Heart right ventricle (tissue), 16 donors: ENCODE measurements around the gene GBGT1. TPM values are rescaled to one million over a fixed set of nuclear protein-coding genes. Genes with fewer than 3 reads are reported as not detected.
A peak's percentile ranks its signal among the peaks of the same experiment; 100 is the strongest.

Source experiments
- ATAC-seq, 8 donors: fragments of 200-7000 bp; cut with Tn5 transposase; one replicate each; pipeline ENCODE4 v1.9.1; 2020; ENCODE audit warnings: mild to moderate bottlenecking in 8 of 8, moderate library complexity in 8 of 8, moderate number of reproducible peaks in 1 of 8
- DNase-seq, 2 donors: peaks; one replicate each; pipeline ENCODE4 v3.0.0-alpha.2; 2020
- H3K27ac ChIP-seq, 10 donors: fragments of 200-600 bp; sonication (generic) in 2 of 10; one replicate each; pipeline versions ENCODE4 v1.5.0 to v1.8.0; 2020 to 2022; ENCODE audit warnings: mild to moderate bottlenecking in 3 of 10
- H3K27me3 ChIP-seq, 7 donors: fragments of 200-600 bp; one replicate each; pipeline ENCODE4 v1.8.0; 2021 to 2022; ENCODE audit warnings: mild to moderate bottlenecking in 2 of 7
- H3K36me3 ChIP-seq, 9 donors: fragments of 200-600 bp; sonication (generic) in 1 of 9; one replicate each; pipeline versions ENCODE4 v1.5.0 to v1.8.0; 2020 to 2022; ENCODE audit warnings: mild to moderate bottlenecking in 2 of 9
- H3K4me1 ChIP-seq, 9 donors: fragments of 200-600 bp; sonication (generic) in 1 of 9; one replicate each; pipeline versions ENCODE4 v1.5.0 to v1.8.0; 2020 to 2022; ENCODE audit warnings: mild to moderate bottlenecking in 4 of 9
- H3K4me3 ChIP-seq, 10 donors: fragments of 200-600 bp; sonication (generic) in 2 of 10; one replicate each; pipeline versions ENCODE4 v1.5.0 to v1.8.0; 2020 to 2022; ENCODE audit warnings: mild to moderate bottlenecking in 7 of 10, moderate library complexity in 2 of 10
- H3K9me3 ChIP-seq, 11 donors: fragments of 200-600 bp in 10 of 11; sonication (generic) in 2 of 11; one replicate each; pipeline versions ENCODE4 v1.5.0 to v1.8.0; 2013 to 2022; ENCODE audit warnings: mild to moderate bottlenecking in 2 of 11, control low read depth in 1 of 11, moderate library complexity in 1 of 11
- WGBS, 2 donors: extraction: QIAGEN DNeasy Blood & Tissue Kit; methylation state at CpG; one replicate each; pipeline ENCODE4 v1.1.7; 2013; ENCODE audit warnings: inconsistent platforms in 1 of 2; 5-methylcytosine and 5-hydroxymethylcytosine counted together
- intact Hi-C, 10 donors: fragments of 100-400 bp; cut with DNase I; formaldehyde crosslinking; loops; one replicate each; pipeline versions ENCODE4 v1.11.1 to v1.14.2; 2022
- polyA plus RNA-seq, 2 donors: library from polyadenylated mRNA; stranded (reverse); fragments of 200-250 nt; gene quantifications; one replicate each; pipeline ENCODE4 v1.2.3, GENCODE V29; 2013
- total RNA-seq, 10 donors: library from RNA; stranded (reverse); fragmentation: NEBNext Ultra II Directional in 3 of 10; extraction: Animal tissue kit (Norgen Biotek cat#: 25700) in 3 of 10; gene quantifications; one replicate each; pipeline versions ENCODE4 v1.2.1 to v1.2.4, GENCODE V29; 2021 to 2023
- TF ChIP-seq, protein P1 (sequence below), 9 donors: fragments of 200-600 bp; sonication (generic) in 2 of 9; IDR thresholded peaks; one replicate each; pipeline versions ENCODE4 v1.5.0 to v1.8.0; 2021 to 2022; ENCODE audit warnings: antibody characterized with exemption in 9 of 9, mild to moderate bottlenecking in 5 of 9, moderate library complexity in 1 of 9
- donor health status: Arrhythmogenic right ventricular cardiomyopathy.
- donor health status: ischemic (EF 13 %, LVEDD 7.1; RV severe dilation, severe dysfunction).
- donor health status: healthy with polysubstance abuse.
- donor health status: DM: no; HTN: yes; CAD: no.
- donor health status: DM: no; HTN: no; CAD: no.
- donor health status: ischemic (EF 25% LVEDD 6.9; RV normal size, moderate dysfunction).
- donor health status: ischemic (EF 25% LVEDD 5.7; RV mildly dilated, moderate dysfunction).
- donor health status: healthy.
- donor health status: DM: yes; HTN: yes; CAD: no.
- donor health status: Ischemic cardiomyopathy.
- donor health status: ischemic (EF 35%, LVEDD 5.7; RV mildly dilated, moderate dysfunction).
- donor health status: nonischemic (EF 11% LVEDD 7.7; RV severe dilation, severe dysfunction).
- donor health status: DM: yes; HTN: yes; CAD: no.
- donor health status: PGD.
- donor health status: ischemic (EF 29% LVEDD 5.4; RV normal size, mild dysfunction).
- donor health status: nonischemic (EF 23%, LVEDD 6.1; RV moderate dilation, normal function).

The GBGT1 gene
- total and polyA plus RNA-seq, 12 donors = 2.5 to 14.7 (median 6.6) TPM

DNA sequence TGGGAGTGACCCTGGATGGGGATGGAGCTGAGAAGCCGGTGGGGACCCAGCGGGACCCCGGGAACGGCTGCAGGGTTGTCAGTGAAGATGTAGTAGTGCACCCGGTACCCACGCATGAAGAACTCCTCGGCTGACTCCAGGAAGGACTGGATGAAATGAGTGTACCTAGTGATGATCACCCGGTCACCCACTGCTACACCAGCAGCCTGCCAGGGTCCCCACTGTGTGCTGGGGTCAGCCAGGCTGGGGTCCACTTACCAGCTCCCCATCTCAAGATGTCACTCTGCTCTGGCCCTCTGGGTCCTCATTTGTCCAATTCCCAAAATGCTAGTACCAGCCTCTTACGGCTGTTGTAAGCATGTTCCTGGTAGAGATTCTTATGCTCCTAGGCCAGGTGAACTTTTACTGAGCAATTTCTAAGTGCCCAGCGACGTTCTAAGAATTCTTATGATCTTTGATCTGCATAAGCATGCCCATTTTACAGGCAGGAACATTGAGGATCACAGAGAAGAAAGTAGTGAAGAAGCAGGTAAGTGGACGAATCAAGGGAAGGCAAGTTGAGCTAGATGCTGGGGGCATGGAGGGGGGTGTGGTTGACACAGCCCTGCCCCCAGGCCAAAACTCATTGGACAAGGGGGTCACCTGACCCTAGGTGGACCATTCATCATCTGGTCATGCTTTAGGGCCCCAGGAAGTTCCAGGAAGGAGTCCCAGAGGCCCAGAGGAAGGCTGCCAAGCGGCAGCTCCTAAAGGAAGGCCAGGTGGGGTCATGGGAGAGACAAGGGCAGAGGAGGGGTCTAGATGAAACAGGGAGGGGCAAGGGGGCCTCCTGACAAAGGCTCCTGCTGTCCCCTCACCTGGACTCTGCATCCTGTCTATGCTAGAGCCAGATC, 9.4 kb downstream of the GBGT1 start:
- no peaks in the 10 kb centered on the region for H3K27me3 ChIP-seq
- DNase-seq = no peak
- H3K27ac ChIP-seq = no peak overlapping the region
- no peak overlapping the region for H3K4me3 ChIP-seq
- H3K36me3 ChIP-seq = peaks cover 0 to 42% (median 0%) of the 10 kb centered on the region in 9 donors
- peaks cover 0 to 12% (median 6%) of the 10 kb centered on the region in 9 donors for H3K4me1 ChIP-seq
- intact Hi-C loops = no loop called here
- no peak for ATAC-seq
- H3K9me3 ChIP-seq = no peaks in the 10 kb centered on the region
- 86 to 87% methylated on average over 13 of the region's 13 CpGs for WGBS, 2 donors
- TF ChIP-seq, protein P1, sequence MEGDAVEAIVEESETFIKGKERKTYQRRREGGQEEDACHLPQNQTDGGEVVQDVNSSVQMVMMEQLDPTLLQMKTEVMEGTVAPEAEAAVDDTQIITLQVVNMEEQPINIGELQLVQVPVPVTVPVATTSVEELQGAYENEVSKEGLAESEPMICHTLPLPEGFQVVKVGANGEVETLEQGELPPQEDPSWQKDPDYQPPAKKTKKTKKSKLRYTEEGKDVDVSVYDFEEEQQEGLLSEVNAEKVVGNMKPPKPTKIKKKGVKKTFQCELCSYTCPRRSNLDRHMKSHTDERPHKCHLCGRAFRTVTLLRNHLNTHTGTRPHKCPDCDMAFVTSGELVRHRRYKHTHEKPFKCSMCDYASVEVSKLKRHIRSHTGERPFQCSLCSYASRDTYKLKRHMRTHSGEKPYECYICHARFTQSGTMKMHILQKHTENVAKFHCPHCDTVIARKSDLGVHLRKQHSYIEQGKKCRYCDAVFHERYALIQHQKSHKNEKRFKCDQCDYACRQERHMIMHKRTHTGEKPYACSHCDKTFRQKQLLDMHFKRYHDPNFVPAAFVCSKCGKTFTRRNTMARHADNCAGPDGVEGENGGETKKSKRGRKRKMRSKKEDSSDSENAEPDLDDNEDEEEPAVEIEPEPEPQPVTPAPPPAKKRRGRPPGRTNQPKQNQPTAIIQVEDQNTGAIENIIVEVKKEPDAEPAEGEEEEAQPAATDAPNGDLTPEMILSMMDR (IDR thresholded peaks at IDR 0.05) = no peak

- 67 to 69% methylated on average over 36 of the region's 36 CpGs for WGBS, 2 donors
- H3K27me3 ChIP-seq = no peaks in the 10 kb centered on the region
- H3K36me3 ChIP-seq = peaks cover 0 to 33% (median 0%) of the 10 kb centered on the region in 9 donors
- H3K4me3 ChIP-seq = no peak overlapping the region
- ATAC-seq (no peak), DNase-seq (no peak)
- TF ChIP-seq, protein P1 (IDR thresholded peaks at IDR 0.05) = no peak
- H3K27ac ChIP-seq = peak overlapping the region in 2 of 10 donors; percentile 24 to 27
- no peaks in the 10 kb centered on the region for H3K9me3 ChIP-seq
- intact Hi-C loops = no loop called here
- H3K4me1 ChIP-seq = peaks cover 0 to 14% (median 8%) of the 10 kb centered on the region in 9 donors
Measured at GRCh38 chr9:133153227-133154096, 10.3 kb downstream of the GBGT1 start.

- no peak for DNase-seq
- Histone ChIP-seq H3K4me1 (peaks cover 13 to 30% (median 23%) of the 10 kb centered on the region in 9 donors), H3K9me3 (no peaks in the 10 kb centered on the region), H3K36me3 (peaks cover 0 to 22% (median 0%) of the 10 kb centered on the region in 9 donors), H3K27me3 (no peaks in the 10 kb centered on the region), H3K4me3 (no peak overlapping the region), H3K27ac (peak overlapping the region in 4 of 10 donors; percentile 28 to 61 (median 42))
- no peak for ATAC-seq
- TF ChIP-seq, protein P1 (IDR thresholded peaks at IDR 0.05) = no peak
- intact Hi-C loops = loop anchor here in 1 of 10 donors (1.0 kb wide), 1 partner anchor 108 kb away; no protein-coding TSS in a partner anchor
- 79 to 85% methylated on average over 14 of the region's 14 CpGs for WGBS, 2 donors
Measured at GRCh38 chr9:133151601-133152525, 11.9 kb downstream of the GBGT1 start.
